Stimulated activated CD8-positive, alpha-beta memory T cell treated with anti-CD3 and anti-CD28 coated beads, Interleukin-4, amount 100 ng/mL, for 48 hours (primary cell): ENCODE data around the gene TSN.
A peak's percentile ranks its signal among the peaks of the same experiment; 100 is the strongest.
"Not testable (repeated sequence)": the region's sequence is repeated elsewhere in the genome, so short reads cannot be mapped to it uniquely, and the experiment has no call there.

Experiments
- DNase-seq: peaks from one replicate; pipeline ENCODE4 v3.0.0-alpha.2; 2020

Gene TSN

GRCh38 chr2:121755237-121756111, at the start of gene TSN:
Gene TSN (plus strand): TSS chr2:121755651. CDS start chr2:121755780, 129 bp downstream.
- DNase-seq: peak; percentile 97

- no peak for DNase-seq
Observed at GRCh38 chr2:121705958-121706357, 49.5 kb upstream of the TSN start.

GRCh38 chr2:121707344-121707919, 48.0 kb upstream of the TSN start:
- DNase-seq: no peak

- no peak for DNase-seq
Observed at GRCh38 chr2:121707920-121708361, 47.5 kb upstream of the TSN start.

- no peak for DNase-seq
Observed at GRCh38 chr2:121709776-121710469, 45.5 kb upstream of the TSN start.

DNA sequence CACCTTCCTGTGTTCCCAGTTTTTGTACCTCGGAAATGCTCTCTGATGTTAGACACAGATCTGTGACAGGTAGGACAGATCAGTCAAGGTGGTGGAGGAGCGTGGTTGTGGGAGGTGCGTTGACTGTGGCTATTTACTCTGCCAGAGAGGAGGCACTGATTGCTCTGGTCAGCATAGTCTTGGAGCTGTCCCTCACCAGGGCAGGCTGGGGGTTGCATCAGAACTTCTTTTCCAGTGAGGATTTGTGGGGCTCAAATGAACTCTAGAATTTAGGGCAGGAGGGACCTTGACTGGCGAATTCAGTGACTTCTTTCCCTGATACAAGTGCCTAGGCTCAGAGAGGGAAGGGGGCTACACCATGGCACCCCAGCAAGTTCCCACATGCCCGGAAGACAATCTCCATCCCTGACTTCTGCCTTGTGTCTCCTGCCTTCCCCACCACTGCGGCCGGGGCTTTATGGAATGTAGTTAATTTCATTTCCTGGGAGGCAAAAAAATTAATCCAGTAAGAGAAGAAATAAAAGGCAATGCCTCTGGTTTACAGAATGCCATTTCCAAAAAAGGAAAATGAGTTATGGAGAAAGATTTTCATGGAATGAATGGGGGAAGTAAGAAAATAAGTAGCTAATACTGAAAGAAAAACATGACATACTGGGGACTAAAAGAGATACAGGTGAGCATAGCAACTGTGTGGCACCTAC, 44.8 kb upstream of the TSN start:
- no peak for DNase-seq

DNA sequence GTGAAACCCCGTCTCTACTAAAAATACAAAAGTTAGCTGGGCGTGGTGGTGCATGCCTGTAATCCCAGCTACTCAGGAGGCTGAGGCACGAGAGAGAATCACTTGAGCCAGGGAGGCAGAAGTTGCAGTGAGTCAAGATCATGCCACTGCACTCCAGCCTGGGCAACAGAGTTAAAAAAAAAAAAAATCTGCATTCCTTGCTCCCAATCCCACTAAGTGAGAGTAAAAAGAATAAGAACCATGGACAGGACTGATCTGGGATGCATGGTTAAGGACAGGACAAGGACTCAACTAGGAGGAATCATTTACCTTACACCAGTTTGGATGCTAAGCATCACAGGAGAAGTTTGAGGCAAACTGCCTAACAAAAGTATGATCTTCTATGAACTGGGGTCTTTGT, 44.0 kb upstream of the TSN start:
- DNase-seq: not testable (repeated sequence)

DNA sequence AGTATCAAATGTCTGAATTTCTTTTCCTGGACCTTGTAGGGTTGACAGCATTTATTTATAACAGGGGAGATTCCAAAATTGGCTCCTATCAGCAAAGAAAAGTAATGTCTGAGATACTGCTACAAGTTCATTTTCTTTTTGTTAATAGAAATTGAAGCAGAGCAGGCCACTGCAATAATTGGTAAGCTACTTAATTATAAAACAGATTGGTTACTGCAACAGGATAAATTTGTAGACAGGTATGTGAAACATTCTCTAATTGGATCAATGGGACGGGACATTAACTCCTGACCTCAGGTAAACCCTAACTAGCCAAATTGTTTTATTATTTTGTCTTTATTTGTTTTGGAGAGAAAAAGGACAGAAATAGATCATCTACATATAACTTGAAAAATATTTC, 39.3 kb upstream of the TSN start:
- DNase-seq: no peak

DNA sequence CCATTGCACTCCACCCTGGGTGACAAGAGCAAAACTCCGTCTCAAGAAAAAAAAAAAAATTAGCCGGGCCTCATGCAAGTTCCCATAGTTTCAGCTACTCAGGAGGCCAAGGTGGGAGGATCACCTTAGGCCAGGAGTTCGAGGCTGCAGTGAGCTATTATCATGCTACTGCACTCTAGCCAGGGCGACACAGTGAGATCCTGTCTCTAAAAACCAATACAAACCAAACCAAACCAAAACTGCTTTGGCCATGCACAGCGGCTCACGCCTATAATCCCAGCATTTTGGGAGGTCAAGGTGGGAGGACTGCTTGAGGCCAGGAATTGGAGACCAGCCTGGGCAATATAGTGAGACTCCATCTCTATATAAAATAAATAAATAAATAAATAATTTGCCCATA, 37.9 kb upstream of the TSN start:
- no peak for DNase-seq

- no peak for DNase-seq
Observed at GRCh38 chr2:121721926-121722325, 33.5 kb upstream of the TSN start.

DNA sequence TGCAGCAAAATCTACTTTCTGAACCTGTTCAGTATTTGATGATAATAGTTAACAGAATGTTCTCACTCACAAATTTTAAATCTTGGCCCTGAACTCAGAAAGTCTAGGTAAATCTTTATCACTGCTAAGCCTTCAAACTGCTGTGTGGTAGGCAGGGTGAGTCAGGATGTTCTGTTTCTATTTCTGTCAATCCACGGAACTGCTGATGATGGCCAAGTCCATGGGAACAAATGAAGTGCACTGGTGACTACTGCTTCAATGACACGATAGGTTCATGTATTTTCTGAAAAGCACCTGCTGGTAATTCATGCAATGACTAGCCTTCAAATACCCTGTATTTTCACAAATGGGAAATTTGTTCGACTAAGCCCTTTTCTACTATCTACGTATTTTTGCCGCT, 33.0 kb upstream of the TSN start:
- DNase-seq: no peak

GRCh38 chr2:121723316-121723715, 32.1 kb upstream of the TSN start:
- DNase-seq: peak; percentile 33

GRCh38 chr2:121727332-121727731, 28.1 kb upstream of the TSN start:
- DNase-seq: no peak

GRCh38 chr2:121727950-121728349, 27.5 kb upstream of the TSN start:
- DNase-seq: no peak

GRCh38 chr2:121731366-121731765, 24.1 kb upstream of the TSN start:
- DNase-seq: peak; percentile 23

DNA sequence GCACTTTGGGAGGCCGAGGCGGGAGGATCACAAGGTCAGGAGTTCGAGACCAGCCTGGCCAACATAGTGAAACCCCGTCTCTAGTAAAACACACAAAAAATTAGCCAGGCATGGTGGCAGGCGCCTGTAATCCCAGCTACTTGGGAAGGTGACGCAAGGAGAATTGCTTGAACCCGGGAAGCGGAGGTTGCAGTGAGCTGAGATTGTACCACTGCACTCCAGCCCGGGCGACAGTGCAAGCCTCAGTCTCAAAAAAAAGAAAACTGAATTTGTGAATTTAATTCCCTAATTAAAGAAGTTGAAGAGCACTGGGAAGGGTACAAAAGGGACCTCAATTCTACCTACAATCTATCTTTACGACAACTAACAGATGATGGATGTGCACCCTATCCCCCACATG, 20.9 kb upstream of the TSN start:
- not testable (repeated sequence) for DNase-seq

- DNase-seq: no peak
Observed at GRCh38 chr2:121735518-121736074, 19.9 kb upstream of the TSN start.

DNA sequence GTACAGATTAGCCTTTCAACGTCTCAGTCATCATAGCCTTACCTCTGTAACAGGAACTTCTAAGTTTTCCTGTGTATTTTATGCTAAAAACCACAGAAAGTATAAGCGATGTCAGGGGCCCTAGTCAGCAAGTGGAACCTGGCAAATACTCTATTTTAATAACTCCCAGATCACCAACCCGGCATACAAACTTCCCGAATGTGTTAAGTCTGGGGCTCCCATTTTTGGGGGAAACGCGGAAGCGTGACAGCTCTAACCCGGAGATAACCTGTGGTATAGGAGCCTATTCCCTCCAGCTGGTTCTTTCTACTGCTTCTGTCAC, 19.4 kb upstream of the TSN start:
- DNase-seq: no peak

DNA sequence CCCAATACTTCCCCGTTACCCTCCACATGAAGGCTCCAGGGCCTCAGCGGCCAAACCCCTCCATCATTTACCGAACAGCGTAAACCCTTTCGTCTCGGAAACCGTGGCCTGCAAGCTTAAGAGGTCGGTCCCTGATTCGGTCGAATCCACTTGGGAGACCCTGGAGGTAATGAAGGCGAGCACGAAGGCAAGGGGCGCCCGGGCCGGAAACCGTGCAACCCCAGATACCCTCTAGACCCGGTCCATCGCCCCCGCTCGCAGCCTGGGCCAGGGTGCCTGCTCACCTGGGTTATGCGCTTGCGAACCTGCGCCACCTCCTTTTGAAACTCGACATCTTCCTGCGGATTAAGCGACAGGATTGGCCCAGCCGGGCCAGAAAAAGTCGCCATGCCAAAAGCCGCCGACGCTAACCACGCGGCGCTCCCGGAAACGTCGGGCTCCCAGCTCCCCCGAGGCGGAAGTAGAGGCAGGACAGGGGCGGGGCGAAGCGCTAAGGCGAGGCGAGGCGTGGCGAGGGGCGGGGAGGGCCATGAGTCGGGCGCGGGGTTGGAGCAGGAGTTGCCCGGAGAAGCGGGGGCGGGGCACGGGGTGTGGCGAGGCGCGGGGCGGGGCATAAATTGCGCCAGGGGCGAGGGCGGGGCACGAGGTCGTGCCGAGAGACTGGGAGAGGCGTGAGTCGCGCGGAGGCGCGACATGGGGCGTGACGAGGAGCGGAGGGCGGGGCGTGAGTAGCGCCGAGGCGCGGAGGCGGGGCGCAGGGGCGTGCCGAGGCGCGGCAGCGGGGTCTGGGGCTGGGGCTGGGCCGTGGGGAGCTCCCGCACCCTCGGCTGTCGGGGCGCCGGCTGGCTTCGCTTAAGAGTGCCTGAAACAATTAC, 18.8 kb upstream of the TSN start, which contains the start of gene NIFK:
Gene NIFK, minus strand, starts transcription at position 414 of the 875 bp plus-strand sequence. Its CDS starts 25 bp downstream, at position 389.
- DNase-seq: peak; percentile 100

DNA sequence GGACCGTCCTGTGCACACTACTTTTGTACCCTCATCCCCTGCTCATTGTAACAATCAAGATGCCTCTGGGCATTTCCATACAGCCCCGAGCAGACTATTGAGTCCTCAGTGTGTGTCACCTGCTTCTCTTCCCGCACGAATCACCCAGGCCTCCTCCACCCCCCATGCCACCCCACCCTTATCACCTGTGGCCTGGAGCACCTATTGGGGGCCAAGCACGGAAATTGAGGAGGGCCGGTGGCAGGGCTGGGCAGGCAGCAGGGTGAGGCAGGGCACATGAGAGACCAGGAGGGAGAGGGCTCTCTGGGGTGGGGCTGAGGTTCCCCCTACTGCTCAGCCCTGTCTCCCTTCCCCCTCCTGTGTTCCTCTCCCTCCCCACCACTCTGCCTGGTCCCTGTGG, 14.5 kb upstream of the TSN start:
- DNase-seq: no peak

GRCh38 chr2:121741450-121741849, 14.0 kb upstream of the TSN start:
- DNase-seq: no peak

GRCh38 chr2:121746071-121746578, 9.3 kb upstream of the TSN start:
- peak; percentile 61 for DNase-seq
